Muscle of arm (tissue), 12 donors: ENCODE data around the gene PRICKLE1. TPM values are rescaled to one million over a fixed set of nuclear protein-coding genes. Genes with fewer than 3 reads are reported as not detected.
A peak's percentile ranks its signal among the peaks of the same experiment; 100 is the strongest.
"Not testable (repeated sequence)": the region's sequence is repeated elsewhere in the genome, so short reads cannot be mapped to it uniquely, and the experiment has no call there.

Experiments
- DNase-seq: peaks from one replicate; pipeline ENCODE4 v3.0.0-alpha.2; 2013
- polyA plus RNA-seq, 12 donors: library from polyadenylated mRNA; unstranded; fragments of 120-200 nt; gene quantifications; one replicate each; pipeline ENCODE4 v1.2.1, GENCODE V29; 2013; ENCODE audit not compliant: insufficient read length in 12 of 12

The PRICKLE1 gene
- polyA plus RNA-seq, 12 donors, result 17.6 to 38.4 (median 26.9) TPM; not detected in 1

DNA sequence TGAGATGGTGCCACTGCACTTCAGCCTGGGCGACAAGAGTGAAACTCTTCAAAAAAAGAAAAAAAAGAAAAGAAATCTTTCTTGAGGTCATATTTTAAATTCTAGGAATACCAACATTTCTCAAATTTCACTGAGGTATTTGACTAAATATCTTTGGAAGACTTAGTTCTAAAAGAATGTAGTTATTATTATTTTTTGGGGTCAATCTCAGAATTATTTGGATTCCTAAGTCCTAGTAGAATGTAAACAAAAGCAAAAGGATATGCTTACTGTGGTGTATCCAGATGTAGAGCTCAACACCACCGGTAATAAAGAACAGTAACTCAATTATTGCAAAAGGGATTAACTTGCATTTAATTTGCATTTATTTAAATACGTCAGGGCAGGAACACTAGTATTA lies 25.0 kb downstream of the PRICKLE1 start:
- no peak for DNase-seq

DNA sequence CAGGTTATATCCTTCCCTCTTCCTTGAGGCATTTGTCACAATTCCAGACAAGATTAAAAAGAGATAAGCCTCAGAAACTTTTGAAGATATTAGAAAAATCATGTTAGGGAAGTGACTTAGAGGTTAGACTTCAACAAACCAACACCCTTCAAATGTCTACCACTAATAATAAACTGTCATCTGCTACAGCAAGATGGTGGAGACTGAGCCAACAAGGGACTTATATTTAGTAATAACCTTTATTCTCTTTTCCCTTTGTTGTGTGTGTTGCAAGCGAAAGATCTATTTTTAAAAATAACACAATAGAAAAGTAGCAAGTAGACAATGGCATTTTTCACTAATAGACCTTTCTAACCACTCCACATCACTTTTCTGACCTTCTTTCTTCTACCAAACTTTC lies 28.6 kb downstream of the PRICKLE1 start:
- DNase-seq, result no peak

DNA sequence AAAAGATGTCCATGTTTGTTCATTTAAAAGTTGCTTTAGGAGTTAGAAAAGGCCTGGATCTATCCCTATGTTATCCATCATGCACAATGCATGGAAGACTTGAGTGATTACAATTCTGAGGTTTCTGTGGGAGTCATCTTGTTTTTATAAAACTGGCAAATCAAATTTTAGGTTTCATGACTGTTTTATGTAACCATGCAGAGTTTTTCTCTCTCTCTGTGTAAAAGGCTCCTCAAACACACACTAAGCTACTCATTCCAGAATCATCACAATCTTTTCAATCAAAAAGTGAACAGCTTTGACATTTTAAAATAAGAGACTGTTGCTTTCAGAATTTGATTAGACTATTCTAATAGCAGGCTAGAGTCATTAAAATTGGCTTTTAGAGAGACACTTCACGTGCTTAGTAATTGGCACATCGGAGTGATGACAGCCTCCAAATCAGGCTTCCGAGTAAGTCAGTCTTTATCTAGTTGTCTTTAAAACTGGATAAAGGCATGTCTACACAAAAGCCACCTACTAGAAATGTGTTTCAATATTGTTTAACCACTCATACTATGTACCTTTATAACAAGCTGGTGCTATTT lies 31.9 kb downstream of the PRICKLE1 start:
- no peak for DNase-seq

DNA sequence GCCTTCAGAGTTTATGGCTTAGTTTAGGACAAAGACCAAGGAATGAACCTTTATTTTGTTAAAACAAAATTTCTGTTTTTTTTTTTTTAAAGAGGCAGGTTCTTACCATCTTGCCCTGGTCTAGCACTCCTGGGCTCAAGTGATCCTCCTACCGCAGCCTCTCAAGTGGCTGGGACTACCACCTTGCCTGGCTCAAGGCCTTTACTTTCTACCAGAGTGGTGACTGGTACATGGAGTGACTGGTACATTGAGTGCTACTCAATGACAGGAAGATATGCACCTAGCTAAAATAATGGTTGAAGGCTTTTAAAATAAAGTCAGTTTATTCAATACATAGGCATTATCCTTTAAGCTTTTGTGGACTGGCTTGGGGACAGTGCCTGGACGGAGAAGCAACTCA lies 32.6 kb downstream of the PRICKLE1 start:
- no peak for DNase-seq

DNA sequence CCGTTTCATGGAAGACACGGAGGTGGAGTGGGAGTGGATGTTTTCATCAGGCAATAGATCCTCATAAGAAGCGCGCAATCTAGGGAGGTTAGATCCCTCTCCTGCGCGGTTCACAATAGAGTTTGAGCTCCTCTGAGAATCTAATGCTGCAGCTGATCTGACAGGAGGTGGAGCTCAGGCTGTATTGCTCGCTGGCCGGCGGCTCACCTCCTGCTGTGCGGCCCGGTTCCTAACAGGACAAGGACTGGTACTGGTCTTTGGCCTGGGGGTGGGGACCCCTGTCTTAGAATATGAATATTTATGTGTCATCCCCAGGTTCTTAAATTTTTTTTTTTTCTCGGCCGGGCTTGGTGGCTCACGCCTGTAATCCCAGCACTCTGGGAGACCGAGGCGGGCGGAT lies 36.7 kb downstream of the PRICKLE1 start:
- no peak for DNase-seq

DNA sequence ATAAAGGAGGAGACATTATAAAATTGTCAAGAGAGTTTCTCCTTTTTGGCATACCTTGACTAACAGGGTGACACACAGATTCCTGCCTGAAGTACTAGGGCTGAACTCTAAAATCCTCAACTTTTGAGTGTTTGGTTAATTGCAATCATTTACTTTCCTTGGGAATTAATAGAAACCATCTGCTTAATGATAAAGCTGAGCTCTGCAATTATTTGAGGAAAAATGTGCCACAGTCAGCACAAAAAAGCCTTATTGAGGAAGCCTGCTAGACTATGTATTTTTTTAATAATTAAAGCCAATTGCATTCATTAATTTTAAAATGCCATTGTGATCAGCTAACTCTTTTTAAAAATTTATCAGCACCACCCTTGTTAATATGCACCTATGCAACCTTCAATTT lies 38.7 kb downstream of the PRICKLE1 start:
- no peak for DNase-seq

DNA sequence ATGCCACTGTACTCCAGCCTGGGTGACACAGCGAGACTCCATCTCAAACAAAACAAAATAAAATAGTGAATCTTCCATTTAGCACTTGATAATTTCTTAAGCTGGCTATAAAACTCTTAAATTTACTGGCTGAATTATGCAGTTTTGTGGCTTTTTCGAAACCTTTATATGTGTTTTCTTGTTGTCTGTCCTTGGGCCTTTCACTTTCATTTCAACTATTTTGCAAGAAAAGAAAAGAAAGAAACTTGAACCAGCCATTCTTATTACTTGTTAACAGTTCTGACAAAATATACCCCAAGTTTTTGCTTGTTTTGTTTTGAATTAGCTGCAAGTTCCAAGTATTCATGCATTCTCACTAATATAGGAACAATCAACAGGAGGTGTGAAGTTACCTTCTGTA lies 42.8 kb downstream of the PRICKLE1 start:
- no peak for DNase-seq

DNA sequence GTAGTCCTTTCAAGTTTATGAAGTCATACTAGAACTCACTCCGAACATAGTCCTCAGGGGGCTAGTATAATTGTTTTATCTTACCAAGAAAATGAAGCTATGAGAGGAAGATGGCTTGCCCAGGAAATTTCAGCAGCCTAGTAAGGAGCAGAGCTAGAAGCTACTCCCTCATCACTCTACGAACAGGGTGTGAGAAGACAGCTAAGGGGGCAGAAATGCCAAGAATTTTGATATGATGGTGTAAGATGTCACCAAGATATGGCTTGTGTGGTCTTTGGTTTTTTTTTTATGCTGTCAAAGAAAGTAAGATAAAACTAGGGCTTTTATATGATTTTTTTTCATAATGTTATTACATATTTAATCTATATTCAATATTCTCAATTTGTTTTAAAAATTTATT lies 47.6 kb downstream of the PRICKLE1 start:
- no peak for DNase-seq

DNA sequence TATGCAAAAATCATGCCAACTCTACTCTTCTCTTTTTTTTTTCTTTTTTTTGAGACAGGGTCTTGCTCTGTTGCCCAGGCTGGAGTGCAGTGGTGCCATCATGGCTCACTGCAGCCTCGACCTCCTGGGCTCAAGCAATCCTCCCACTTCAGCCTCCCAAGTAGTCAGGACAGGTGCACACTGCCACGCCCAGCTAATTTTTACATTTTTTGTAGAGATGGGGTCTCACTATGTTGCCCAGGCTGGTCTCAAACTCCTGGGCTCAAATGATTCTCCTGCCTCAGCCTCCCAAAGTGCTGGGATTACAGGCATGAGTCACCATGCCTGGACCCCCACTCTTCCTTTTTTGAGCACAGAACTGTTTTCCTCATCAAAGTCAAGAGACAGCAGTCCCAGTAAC lies 48.2 kb downstream of the PRICKLE1 start:
- DNase-seq, result not testable (repeated sequence)

DNA sequence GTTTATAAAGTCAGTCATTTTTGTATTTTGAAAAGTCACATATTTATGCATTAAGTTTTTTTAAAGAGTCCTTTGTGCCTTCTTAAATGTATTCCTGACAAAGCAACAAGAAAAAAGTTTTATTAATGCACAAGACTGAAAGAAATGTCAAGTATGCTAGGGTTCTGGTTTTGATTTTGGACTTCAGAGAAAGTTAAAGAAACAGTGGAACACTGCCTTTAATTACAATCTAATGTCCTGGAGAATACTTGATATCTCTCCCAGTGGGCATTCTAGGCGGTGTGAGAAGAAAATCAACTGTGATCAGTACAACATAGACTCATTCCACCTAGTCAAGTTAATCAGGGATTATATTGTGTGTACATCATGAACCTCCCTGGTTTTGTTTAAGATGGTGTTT lies 49.9 kb downstream of the PRICKLE1 start:
- no peak for DNase-seq

DNA sequence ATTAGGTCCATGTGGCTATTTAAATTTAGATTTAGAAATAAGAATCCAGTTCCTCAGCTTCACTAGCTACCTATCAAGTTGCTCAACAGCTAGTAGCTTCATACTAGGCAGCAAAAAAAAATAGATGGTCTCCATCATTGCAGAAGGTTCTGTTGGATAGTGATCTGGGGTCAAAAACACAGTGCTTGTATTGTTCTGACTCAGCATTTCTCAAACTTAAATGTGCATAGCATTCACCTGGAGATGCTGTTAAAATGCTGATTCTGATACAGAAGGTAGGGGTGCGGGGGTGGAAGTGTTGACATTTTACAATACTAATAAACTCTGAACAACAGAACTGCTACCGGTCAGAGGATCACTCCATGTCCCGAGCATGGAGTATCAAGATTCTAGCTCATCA lies 51.3 kb downstream of the PRICKLE1 start:
- DNase-seq, result no peak

DNA sequence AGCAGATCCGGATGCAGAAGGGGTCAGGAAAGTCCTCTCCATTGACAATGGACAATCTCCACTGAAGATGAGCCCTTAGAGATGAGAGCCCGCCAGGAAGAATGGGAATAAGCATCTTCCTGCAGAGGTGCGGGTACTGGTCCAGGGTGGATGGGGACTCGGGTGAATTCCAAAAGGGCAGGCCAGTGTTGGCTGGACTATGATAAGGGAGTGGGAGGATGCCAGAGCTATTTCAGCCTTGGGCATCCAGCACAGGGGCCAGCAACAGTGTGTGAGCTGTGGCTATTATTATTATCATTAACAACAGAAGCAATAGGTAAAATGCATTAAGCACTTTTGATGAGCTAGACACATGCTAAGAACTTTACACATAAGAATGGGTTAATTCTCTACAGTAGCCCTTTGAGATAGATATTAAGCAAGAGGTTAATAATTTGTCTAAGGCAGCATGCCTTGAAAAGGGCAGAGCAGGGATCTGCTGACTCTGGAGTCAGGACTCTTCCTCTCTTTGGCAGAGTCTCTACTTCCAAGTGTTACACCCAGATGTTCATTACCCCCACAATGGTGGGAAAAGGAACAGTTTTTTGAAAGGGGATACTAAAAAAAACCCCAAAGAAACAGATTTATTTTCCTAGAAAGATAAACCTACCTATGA lies 55.2 kb downstream of the PRICKLE1 start:
- no peak for DNase-seq

DNA sequence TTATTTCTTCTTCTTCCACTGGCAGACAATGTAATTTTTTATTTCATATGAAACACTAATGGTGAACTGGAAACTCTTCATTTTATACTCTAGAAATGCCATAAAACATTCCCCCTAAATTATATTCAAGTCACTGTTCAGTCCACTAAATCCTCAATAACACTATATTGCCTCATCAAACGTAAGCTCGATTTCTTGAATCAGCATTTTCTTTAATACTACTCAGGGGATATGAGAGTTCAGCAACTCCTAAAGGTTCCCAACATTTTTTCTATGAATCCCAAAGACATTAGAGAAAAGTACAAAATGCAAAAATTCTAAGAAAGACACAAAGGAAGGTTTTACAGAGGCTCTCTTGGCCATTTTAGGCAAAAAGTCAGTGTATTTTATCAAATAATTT lies 59.3 kb downstream of the PRICKLE1 start:
- no peak for DNase-seq

DNA sequence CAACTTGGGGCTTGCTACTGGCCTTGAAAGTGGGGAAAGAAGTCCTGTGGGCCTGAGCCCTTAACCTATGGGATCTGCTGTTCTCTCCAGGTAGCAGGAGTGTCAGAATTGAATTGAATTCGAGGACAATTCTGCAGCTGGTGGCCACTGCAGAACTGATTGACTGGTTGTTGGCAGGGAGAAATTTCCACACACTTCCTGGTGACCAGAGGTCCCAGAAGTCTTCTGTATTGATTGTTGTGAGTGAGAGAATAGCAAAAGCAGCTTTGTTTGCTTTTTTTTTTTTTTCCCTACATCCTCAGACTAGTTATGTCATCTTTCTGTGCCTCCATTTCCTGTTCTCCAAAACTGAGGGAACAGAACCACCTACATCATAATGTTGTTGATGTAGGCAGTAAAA lies 64.1 kb downstream of the PRICKLE1 start:
- DNase-seq, result no peak

DNA sequence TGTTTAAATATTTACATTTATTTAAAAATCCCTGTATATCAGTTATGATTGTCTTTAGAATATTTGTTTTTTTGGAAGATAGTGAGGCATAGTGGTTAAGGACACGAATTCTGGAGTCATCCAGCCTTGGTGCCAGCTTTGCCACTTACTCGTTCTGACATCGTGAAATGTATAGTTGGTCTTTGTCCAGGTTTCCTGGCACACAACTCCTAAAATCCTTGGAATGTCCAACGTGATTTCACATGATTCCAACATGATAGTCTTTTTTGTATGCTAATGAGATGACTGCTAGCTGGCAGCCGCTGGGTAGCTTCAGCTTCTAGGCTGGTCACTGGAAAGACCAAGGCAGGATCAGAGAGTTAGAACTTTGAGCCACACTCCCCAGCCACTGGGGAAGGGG lies 64.8 kb downstream of the PRICKLE1 start:
- DNase-seq, result no peak

DNA sequence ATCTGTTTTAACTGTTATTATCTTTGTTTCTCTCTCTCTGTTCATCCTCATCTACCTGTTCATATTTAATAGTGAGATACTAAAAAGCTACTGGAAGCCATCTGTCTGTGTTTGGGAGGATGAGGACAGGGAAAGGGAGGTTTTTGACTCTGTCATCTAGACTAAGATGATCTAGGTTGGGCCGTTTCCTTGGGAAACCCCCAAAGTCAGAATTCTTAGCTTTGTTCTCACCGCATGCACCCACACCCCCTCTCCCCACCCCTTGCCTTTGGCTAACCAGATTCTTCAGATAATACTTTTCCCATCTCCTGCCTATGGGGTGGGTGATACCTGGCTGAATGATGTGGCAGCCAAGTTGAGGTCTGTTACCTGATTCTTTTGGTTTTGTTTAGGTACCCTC lies 73.0 kb downstream of the PRICKLE1 start:
- DNase-seq, result no peak

DNA sequence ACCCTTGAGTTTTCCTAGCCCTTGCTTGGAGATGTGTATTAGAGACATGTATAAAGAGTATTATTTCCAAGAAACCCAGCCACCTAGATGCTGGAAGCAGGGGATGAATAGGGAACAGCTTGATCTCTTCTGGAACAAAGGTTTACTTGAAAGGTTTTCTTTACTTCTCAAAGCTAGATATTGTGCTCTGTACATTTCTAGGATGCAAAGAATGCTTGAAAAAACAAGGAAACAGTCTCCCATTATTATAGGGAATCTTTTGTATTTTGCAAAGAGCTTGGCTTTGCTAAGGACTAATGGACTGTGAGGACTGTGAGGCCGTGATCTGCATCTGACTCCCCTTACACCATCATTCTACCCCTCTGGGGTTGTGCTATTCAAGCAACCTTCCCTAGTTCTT lies 77.9 kb downstream of the PRICKLE1 start:
- DNase-seq, result no peak

DNA sequence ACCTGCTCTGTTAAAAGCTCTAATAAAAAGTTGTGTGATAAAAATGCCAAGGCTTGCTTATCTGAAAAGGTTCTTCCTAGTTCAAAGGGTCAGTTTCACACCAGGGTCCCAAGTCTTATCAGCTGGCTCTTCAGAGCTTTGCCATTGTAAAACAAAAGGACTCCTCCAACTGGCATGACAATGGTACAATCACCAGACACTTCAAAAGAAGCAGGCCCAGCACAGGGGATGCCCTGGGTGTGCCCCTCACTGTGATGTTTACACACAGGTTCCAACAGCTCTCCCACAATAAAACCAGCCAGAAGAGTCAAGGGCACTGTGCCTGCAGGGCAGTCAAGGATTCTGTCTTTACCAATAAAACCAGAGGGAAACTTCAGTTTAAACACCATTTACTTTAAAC lies 78.7 kb downstream of the PRICKLE1 start:
- no peak for DNase-seq

DNA sequence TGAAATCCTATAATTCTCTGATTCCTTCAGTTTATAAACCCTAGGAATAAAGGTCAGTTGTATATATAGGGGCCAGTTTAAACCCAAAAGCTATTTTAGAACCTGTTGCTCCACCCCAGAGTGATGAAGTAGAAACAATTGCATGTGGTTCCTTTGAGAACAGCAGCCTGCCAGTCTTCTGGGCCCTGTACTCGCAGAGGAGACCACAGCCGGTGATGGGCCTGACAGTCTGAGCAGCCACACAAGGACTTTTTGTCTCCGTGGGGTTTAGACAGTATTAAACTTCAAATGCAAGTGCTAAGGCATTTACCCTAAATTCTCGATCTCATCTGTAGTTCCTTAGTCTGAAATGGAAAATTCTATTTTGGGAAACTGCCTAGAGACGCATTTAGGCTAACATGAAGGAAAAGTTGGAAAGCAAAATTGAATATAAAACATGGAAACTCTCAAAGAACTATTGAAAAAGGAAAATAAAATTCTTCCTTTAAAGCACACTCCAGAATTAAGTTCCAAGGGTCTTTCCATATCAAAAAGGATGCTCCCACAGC lies 80.6 kb downstream of the PRICKLE1 start:
- peak; percentile 82 for DNase-seq

DNA sequence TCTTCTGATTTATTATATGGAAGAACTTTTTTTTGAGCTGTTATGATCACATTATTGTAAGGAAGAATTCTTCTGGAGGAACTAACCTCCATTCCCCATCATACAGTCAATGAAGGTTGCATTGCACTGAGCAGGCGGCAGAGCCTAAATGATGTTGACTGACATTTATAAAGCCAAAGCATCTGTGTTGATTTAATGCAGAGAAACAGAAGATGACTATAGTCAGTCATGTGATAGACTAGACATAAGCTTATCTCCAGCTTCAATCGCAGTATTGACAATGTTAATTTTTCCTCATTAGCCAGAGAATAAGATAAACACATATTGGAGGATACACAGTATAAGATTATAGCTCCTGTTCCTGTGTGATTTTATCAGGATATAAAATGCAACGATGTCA lies 82.0 kb downstream of the PRICKLE1 start:
- no peak for DNase-seq

DNA sequence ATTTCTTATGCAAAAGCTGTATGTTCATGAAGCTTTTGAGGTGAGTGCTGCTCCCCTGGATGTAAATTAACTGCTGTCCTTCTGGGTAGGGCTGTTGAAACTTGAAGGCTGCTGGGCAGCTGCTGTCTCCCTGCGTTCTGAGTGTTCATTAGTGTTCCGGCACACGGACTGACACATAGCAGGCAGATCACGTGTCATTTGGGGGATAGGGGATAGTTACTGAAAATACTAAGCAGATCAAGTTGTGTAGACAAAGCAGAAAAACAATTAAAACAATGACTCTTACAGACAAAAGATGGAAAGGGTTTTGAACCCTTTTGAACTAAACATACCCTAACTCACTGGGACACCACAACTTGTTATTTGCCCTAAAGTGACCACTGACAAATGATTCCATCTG lies 82.5 kb downstream of the PRICKLE1 start:
- no peak for DNase-seq

DNA sequence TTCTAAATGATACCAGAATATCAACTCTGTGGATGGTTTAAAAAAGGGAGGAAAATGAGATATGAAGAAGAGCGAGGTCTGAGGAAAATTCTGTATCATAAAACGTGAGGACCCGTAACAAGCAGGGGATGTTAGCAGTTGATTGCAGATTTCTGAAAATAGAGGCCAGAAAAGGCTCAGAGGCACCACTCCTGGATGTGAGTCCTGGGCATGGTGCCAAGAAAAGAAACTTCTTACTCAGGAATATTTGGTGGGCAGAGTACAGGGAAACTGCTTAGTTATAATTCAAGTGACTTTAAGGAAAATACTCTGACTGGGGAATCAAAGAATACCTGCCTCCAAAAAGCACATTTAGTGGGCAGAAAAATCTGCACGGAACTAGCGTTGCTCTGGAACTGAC lies 85.5 kb downstream of the PRICKLE1 start:
- no peak for DNase-seq

DNA sequence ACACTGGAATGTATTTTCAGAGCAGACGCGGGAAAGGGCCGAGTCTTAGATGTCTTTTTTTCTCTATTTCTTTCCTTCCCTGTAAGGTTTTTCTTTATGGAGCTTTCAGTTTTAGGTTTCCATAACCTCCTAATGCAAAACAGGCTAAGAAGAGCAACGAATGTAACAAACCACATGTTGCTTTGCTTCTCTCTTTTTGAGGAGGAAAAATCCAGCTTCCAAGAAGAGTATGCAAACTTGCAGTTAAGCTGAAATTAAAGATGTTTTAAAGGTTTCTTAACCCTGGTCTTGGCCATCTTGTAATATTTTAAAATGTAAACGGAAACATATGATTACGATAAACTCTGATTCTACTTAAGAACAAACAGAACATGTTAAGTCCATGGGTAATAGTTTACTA lies 86.9 kb downstream of the PRICKLE1 start:
- DNase-seq, result no peak
